Fibroblast of skin of scalp (primary cell): ENCODE data around the gene MYO16.

ENCODE experiments used
- DNase-seq: peaks from one replicate; pipeline ENCODE4 v3.0.0-alpha.2; 2013

MYO16 gene

GRCh38 chr13:109156181-109156935 lies 526.9 kb downstream of the MYO16 start:
- DNase-seq: peak; percentile 90

GRCh38 chr13:109157275-109157674 lies 527.9 kb downstream of the MYO16 start:
- no peak for DNase-seq

DNA sequence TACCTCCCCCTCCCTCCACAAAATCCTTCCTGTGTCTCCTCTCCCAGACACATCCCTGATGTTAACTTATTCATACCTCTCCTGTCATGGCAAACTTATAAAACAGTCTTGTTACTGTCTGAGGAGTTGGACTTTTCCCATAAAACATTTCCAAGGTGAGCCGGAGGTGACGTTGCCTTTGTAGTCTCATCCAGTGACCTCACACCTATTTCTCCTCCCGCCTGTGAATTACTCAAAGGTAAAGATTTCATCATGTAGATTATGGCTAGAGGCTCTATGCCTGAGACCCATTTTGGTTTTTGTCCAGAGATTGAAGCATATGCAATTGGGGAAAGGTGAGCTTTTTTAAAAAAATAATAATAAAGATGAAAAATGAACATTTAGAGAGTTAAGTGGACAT lies 529.0 kb downstream of the MYO16 start:
- DNase-seq: no peak

DNA sequence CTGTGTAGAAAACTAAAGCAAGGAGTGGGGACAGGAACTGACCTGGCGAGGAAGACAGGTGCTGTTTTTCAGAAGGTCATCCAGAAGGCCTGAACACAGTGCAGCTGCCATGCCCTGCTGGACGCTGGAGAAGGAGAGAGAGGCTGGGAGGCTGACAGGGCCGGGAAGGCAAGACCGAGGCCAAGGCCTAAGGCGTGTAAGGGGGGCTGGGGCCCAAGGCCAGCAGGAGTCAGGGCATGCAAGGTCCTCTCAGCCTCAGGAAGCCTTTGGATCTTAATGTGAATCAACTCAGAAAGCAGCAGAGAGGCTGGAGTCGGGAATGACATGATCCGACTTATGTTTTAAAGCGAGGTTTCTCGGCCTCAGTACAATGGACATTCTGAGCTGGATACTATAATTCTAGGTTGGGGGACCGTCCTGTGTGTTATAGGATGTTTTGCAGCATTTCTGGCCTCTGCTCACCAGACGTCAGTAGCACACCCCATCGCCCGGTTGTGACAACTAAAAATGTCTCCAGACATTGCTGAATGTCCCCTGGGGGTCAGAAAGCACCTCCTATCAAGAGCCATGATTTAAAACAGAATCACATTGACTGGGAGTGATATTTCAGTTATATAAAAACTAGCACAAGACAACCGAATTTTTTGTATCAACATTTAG lies 530.4 kb downstream of the MYO16 start:
- no peak for DNase-seq

DNA sequence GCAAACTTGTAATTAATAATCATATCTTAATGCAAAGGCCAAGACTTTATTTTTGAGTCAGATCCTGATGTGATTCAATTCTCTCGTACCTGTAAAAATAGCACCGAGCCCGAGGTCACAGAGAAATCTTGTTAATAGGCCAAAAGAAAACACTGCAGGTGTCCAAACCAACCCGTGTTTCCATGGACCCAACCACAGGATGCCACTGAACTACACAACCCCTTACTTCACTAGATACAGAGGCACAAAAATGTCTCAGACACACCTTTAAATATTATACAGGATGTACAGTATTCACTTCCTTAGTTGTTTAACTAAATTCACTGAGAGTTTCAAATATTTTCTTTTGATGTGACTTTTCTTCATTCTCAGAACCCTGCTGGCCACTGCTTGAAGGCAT lies 530.9 kb downstream of the MYO16 start:
- DNase-seq: no peak

DNA sequence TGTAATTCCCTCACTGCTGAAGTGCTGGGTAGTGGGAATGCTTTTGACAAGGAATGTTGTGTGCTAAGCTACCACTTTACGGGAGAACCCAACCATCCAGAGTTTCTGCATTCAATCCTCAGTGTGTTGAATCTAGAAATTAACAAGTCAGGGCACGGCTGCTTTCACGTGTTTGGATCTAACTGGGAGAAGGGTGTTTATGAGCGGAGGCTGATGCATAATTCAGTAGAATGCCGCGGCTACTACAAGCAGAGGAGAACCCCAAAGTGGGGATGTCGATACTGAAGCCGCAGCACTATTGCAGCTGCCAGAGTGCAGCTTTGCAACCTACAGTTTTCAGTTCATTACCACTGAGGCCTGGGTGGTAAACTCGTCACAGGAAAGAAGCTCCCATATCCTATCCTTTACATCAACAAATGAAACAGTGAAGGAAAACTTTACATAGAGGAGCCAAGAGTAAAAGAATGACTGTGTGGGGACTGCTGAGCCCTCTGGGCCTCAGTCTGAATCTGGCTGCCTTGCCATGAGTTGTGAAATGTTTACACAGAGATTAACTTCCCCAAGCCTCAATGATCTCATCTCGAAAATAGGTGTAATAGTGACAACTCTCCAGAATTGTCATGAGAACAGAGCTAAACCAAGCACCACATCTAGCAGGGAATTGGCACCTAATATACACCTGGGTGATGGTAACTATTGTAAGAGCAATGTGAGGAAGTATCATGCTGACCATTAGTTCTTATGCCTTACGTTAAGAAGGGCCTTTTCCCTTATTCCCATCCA lies 531.7 kb downstream of the MYO16 start:
- DNase-seq: peak; percentile 46

DNA sequence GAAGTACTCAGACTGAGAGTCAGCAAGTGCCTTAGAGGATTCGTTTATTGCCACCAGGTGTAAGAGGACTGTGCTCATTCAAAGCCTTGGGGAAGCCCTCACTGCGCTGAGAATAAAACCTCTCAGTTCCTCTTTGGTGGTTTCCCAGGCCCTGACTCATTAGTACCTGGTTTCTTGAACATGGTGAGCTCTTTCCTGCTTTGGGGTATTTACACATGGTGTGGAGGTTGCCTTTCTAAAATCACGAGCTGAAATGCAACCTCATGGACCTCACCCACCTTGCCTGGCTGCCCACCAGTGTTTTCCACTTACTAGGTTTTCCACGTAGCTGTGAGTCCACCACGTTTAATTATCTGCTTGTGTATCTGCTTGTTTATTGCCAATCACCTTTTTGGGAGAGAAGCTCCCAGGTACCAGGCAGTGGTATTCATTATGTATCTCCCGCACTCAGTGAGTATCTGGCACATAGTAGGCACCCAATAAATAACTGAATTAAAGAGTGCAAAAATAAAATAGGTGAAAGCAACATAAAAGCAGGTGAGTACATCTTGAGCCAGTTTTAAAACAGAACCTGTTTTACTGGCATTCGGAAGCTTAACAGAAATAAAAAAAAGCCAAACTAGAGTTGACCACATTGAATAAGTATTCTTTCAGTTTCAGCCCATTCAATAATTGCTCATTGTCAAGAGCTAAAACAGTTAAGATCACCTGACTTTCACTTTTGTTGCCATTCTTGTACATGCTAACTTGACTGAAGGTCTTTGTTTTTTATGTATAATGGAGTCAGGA lies 533.0 kb downstream of the MYO16 start:
- no peak for DNase-seq

DNA sequence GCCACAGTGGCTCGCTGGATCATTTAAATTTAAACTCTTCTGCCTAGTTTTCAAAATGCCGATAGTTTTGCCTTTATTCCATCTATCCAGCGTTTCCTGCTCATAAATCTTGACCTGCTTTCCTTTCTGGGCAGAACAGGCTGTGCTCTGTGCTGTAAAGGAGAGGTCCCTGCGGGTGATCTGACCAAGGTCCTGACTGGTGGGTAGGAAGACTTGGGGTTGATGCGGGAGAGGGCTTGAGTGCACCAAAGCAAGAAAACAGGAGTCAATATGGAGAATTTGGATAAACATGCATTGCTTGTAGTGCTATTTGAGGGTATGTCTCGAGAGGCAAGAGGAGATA lies 533.6 kb downstream of the MYO16 start:
- no peak for DNase-seq

- DNase-seq: no peak
Observed at GRCh38 chr13:109165417-109165904, 536.0 kb downstream of the MYO16 start.

- DNase-seq: peak; percentile 71
Observed at GRCh38 chr13:109166804-109167203, 537.4 kb downstream of the MYO16 start.

DNA sequence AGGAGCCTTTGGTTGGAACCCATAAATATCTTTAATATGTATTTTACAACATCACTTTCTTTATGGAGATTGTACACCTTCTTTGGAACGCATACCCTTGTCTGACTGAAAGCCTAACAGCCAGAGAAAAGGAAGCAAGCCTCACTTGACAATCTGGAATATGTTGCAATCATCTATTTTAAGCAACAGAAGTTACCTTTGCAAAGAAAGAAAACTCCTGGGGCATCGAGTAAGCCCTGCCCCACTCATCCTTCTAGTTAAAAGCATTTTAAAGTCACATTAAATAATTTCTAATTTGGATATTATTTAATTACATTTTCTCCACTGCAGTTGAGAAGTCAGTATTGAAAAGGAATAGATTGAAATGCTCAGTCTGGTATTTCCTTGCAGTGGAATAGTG lies 542.7 kb downstream of the MYO16 start:
- no peak for DNase-seq

GRCh38 chr13:109175666-109176065 lies 546.3 kb downstream of the MYO16 start:
- no peak for DNase-seq

GRCh38 chr13:109180905-109181425 lies 551.6 kb downstream of the MYO16 start:
- DNase-seq: peak; percentile 97

- peak; percentile 63 for DNase-seq
Observed at GRCh38 chr13:109182777-109183465, 553.5 kb downstream of the MYO16 start.

- no peak for DNase-seq
Observed at GRCh38 chr13:109191413-109191812, 562.0 kb downstream of the MYO16 start.

DNA sequence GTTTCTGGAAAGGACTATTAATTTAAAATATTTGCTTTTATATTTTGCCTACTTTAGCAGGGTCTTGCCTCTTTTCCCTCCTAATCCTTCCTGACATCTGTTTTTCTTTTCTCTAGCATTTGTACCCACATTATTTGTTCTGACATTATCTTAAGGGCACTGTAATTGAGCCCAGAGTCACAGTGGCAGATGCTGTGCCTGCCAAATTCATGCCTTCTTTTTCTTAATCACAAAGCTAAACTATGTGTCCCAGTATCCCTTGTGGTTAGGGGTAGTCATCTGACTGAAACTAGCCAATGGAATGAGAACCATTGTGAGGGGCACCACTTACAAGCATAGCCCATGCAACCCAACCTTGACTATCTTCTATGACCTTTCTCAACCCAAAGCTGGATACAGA lies 562.9 kb downstream of the MYO16 start:
- no peak for DNase-seq

DNA sequence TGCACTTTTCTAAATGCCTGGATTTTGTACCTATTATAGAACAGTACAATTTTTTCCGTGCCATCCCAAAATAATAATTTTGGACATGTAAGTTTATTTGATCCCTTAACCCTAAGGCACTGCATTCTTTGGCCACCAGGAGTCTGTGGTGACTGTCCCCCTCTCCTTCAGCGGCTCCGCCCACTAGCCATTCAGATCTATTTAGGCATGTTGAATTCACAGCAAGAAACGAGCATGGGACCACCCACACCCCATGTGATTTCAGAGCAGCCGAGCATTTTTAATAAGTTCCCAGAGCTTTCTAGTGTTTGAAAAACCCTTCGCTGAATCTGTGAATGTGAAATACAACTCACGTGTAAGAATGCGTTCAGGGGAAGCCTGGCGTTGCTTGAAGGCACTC lies 567.5 kb downstream of the MYO16 start:
- DNase-seq: no peak

DNA sequence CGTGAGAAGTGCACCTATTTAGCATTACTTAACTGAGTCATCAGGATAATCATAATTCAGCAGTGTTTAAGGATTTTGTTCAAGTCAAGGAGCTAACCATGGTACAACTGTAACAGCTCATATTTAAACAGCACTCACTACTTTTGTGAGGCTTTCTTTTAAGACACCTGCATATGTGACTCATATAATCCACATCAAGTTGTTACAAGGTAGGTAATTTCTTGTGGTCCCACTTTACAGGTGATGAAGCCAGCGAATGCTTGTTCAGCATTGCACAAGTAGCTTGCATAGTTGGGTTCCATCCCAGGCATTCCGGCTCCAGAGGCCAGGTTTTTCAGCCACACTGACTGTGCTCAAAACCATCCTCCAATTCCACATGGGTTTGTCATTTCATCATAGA lies 569.2 kb downstream of the MYO16 start:
- peak; percentile 14 for DNase-seq

DNA sequence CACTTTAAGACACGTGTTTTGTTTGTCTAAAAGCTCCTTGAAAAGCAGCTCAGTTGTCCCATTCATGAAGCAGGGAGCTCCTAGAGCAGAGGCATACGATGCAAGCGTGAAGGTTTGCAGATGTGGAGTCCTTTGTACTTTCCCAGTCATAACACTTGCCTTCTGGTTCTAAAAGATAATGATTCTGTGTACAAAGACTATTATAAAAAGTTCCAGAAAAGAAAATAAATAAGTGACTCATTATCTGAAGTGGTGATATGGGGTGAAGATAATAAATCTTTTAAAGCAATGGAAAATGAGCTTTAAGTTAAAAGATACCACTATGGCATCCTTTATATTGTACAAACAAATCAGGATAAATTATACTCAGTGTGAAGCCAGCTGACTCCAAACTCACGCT lies 569.9 kb downstream of the MYO16 start:
- DNase-seq: no peak

- DNase-seq: peak; percentile 29
Observed at GRCh38 chr13:109200556-109200955, 571.1 kb downstream of the MYO16 start.

- DNase-seq: no peak
Observed at GRCh38 chr13:109203587-109203986, 574.2 kb downstream of the MYO16 start.

- DNase-seq: no peak
Observed at GRCh38 chr13:109204252-109204651, 574.8 kb downstream of the MYO16 start.
